Lower leg skin (tissue), 4 donors: ENCODE results near the gene FOXP4. TPM values are rescaled to one million over a fixed set of nuclear protein-coding genes. Genes with fewer than 3 reads are reported as not detected.
A peak's percentile ranks its signal among the peaks of the same experiment; 100 is the strongest.

Experiments used
- DNase-seq, 2 donors: peaks; one replicate each; pipeline ENCODE4 v3.0.0-alpha.2; 2019; ENCODE audit warnings: low spot score in 2 of 2
- H3K4me3 ChIP-seq: fragments of 200-600 bp; sonication (generic); 2 replicates; pipeline ENCODE4 v1.5.1; 2017; ENCODE audit warnings: mild to moderate bottlenecking, low read depth; ENCODE audit not compliant: poor library complexity, severe bottlenecking
- POLR2A ChIP-seq, 2 donors: fragments of 450-650 bp; IDR thresholded peaks; one replicate each; pipeline ENCODE4 v1.6.1; 2016 to 2017; ENCODE audit warnings: antibody characterized with exemption in 2 of 2, mild to moderate bottlenecking in 1 of 2, moderate library complexity in 1 of 2
- WGBS, 2 donors: methylation state at CpG; one replicate each; pipeline ENCODE4 v1.1.5; 2018; 5-methylcytosine and 5-hydroxymethylcytosine counted together
- intact Hi-C: fragments of 100-400 bp; cut with DNase I; formaldehyde crosslinking; loops from one replicate; pipeline ENCODE4 v1.15.0; 2023; ENCODE audit warnings: low total_unique reads
- total RNA-seq, 4 donors: library from RNA; depleted of rRNA; stranded (reverse); fragments of >200 nt; gene quantifications; one replicate each; pipeline ENCODE4 v1.1.0, GENCODE V29; 2016
- TF ChIP-seq, protein P1 (sequence below), 3 donors: fragments of 450-650 bp; IDR thresholded peaks; one replicate each; pipeline ENCODE4 v1.5.1; 2016; ENCODE audit warnings: antibody characterized with exemption in 3 of 3, mild to moderate bottlenecking in 3 of 3, moderate library complexity in 2 of 3

FOXP4 gene
- total RNA-seq, 4 donors from 2014 or later = 7.5 to 11.6 (median 10.1) TPM

DNA sequence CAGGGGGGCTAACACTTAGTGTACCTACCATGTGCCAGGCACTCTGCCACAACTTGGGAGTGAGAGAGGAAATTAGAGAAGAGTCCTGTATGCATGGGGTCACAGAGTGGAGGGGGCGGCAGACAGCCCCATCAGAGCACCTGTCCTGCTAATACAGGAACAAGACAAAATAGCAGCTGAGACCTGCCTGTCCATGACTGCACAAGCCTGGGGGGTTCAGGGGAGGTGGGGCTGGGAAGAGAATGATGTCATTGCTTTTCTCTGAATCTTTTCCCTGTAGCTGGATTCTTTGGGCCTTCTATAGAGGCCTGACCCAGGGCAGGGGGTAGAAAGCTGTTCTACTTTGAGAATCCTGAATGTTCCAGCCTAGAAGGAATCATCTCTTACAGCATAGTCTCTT is 37.4 kb downstream of the FOXP4 start:
- WGBS, 2 donors = 78 to 91% methylated on average over 1 of the region's 1 CpG
- no peak for DNase-seq
- intact Hi-C loops = loop anchor here (5.0 to 10.0 kb wide), 2 partner anchors 166 to 209 kb away; no protein-coding TSS in a partner anchor
- no peak for TF ChIP-seq POLR2A (IDR thresholded peaks at IDR 0.05)
- TF ChIP-seq, protein P1, sequence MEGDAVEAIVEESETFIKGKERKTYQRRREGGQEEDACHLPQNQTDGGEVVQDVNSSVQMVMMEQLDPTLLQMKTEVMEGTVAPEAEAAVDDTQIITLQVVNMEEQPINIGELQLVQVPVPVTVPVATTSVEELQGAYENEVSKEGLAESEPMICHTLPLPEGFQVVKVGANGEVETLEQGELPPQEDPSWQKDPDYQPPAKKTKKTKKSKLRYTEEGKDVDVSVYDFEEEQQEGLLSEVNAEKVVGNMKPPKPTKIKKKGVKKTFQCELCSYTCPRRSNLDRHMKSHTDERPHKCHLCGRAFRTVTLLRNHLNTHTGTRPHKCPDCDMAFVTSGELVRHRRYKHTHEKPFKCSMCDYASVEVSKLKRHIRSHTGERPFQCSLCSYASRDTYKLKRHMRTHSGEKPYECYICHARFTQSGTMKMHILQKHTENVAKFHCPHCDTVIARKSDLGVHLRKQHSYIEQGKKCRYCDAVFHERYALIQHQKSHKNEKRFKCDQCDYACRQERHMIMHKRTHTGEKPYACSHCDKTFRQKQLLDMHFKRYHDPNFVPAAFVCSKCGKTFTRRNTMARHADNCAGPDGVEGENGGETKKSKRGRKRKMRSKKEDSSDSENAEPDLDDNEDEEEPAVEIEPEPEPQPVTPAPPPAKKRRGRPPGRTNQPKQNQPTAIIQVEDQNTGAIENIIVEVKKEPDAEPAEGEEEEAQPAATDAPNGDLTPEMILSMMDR (IDR thresholded peaks at IDR 0.05) = no peak
- H3K4me3 ChIP-seq = no peak overlapping the region

DNA sequence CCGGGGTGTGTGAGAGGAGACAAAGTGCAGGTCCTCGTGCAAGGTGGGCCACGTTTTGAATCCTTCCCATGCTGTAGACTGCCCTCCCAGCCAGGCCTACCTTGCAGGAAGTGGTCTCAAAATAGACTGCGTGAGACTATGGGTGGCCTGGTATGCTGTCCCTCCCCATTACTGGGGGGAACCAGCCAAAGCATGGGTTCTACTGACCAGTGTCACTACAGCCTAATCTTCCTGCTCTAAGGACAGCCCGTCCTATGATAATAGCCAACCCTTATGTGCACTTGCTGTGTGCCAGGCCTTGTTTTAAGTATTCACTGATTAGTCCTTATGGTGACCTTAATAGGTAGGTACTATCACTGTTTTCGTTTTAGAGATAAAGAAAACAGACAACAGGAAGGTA is 38.0 kb downstream of the FOXP4 start:
- intact Hi-C loops = loop anchor here (5.0 to 10.0 kb wide), 2 partner anchors 167 to 209 kb away; no protein-coding TSS in a partner anchor
- DNase-seq = no peak
- no peak overlapping the region for H3K4me3 ChIP-seq
- 88 to 90% methylated on average over 6 of the region's 6 CpGs for WGBS, 2 donors
- no peak for TF ChIP-seq POLR2A (IDR thresholded peaks at IDR 0.05)
- TF ChIP-seq, protein P1 (IDR thresholded peaks at IDR 0.05) = no peak

DNA sequence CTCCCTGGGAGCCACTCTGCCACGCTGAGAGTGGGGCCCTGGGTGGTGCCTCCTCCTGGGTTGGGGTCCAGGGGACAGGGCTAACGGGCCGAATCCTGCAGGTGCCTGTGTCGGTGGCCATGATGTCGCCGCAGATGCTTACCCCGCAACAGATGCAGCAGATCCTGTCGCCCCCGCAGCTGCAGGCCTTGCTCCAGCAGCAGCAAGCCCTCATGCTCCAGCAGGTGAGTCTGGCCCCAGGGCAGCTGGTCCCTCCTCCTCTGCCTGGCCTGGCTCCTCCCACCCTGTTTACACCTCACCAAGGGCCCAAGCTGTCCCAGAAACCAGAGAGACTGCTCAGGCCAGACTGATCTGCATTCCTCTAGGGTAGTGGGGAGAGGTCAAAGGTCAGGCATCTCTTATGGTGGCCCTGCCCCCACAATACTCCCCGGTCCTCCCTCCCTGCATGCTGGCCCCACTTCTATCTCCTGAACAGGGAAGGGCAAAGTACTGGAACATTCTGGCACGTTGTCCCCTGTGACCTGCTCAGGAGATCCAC is 38.6 kb downstream of the FOXP4 start:
- no peak overlapping the region for H3K4me3 ChIP-seq
- no peak for DNase-seq
- TF ChIP-seq POLR2A (IDR thresholded peaks at IDR 0.05) = no peak
- TF ChIP-seq, protein P1 (IDR thresholded peaks at IDR 0.05) = no peak
- WGBS, 2 donors = 65 to 77% methylated on average over 5 to 11 of the region's 11 CpGs
- intact Hi-C loops = loop anchor here (5.0 to 10.0 kb wide), 2 partner anchors 167 to 210 kb away; no protein-coding TSS in a partner anchor

DNA sequence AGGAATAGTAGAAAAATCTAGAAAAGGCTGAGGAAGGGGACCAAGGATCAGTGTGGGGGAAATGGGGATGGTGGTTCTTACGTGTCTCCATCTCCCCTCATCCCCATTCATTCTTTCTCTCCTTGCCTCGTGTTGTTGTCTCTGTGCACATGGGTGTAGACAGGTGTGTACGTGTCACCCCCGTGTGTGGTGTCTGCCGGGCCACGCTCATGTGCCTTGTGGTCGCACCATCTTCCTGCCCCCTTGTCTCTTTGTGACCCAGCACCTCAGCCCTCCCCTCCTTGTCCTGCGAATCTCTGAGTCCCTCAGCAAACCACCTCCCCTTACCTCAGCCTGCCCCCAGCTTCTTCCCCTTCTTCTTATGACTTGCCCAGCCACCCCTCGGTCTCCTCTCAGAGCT is 39.4 kb downstream of the FOXP4 start:
- H3K4me3 ChIP-seq = no peak overlapping the region
- intact Hi-C loops = loop anchor here (10.0 kb wide), 1 partner anchor 211 kb away; no protein-coding TSS in a partner anchor
- DNase-seq = no peak
- 81 to 88% methylated on average over 9 of the region's 9 CpGs for WGBS, 2 donors
- no peak for TF ChIP-seq POLR2A (IDR thresholded peaks at IDR 0.05)
- TF ChIP-seq, protein P1 (IDR thresholded peaks at IDR 0.05) = peak in 1 of 3 donors; percentile 13

DNA sequence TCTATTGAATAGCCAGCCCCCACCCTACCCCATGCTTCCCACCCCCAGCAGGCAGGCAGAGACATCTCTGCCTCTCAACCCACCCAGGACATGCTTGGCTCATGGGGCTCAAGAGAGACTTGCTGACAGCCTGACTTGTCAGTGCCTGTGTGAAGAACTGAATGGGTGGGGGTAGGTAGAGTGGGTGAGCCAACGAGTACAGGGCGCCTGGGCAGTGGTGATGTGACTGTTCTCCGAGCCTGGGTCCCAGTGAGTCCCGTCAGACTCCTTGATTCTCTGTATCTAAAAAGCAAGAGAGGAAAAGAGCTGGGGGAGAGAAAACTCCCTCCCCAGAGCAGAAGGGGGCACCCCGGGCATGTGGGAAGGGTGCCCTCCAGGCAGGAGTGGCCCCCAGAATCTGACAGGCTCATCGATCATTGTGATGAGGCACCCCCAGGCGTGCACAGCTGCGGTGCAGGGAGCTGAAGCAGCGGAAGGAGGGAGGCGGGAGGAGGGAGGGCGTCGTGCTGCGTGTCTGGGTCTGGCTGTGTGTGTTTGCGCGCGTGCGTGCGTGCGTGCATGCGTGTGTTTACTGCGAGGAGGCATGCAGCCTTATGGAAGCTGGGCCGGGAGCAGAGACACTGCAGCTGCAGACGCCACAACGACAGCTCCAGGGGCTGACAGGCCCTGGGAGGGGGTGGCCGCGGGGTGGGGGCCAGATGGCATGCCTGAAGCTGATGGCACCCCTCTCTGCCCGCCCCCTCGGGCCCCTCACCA is 40.2 kb downstream of the FOXP4 start:
- WGBS, 2 donors = 77 to 89% methylated on average over 27 of the region's 28 CpGs
- TF ChIP-seq, protein P1 (IDR thresholded peaks at IDR 0.05) = no peak
- TF ChIP-seq POLR2A (IDR thresholded peaks at IDR 0.05) = no peak
- DNase-seq = no peak
- intact Hi-C loops = loop anchor here (10.0 kb wide), 1 partner anchor 212 kb away; no protein-coding TSS in a partner anchor
- H3K4me3 ChIP-seq = no peak overlapping the region
